HEK293T (cell line): ENCODE measurements around the gene MAPT.

Experiments used
- ARNT ChIP-seq: fragments of 450-650 bp; IDR thresholded peaks from 2 replicates; pipeline ENCODE4 v1.6.1; 2017; ENCODE audit warnings: mild to moderate bottlenecking
- BHLHE40 ChIP-seq: fragments of 450-650 bp; IDR thresholded peaks from 2 replicates; pipeline ENCODE4 v1.6.1; 2016; ENCODE audit warnings: mild to moderate bottlenecking, moderate library complexity, borderline replicate concordance
- ELF4 ChIP-seq: fragments of 450-650 bp; IDR thresholded peaks from 2 replicates; pipeline ENCODE4 v1.6.1; 2017; ENCODE audit warnings: antibody characterized with exemption
- FOXM1 ChIP-seq: fragments of 450-650 bp; IDR thresholded peaks from 2 replicates; pipeline ENCODE4 v1.6.1; 2017; ENCODE audit warnings: mild to moderate bottlenecking, borderline replicate concordance
- HDGF ChIP-seq: fragments of 450-650 bp; IDR thresholded peaks from 2 replicates; pipeline ENCODE4 v1.6.1; 2017; ENCODE audit warnings: antibody characterized with exemption, borderline replicate concordance
- L3MBTL2 ChIP-seq: fragments of 450-650 bp; conservative IDR thresholded peaks from 2 replicates; pipeline ENCODE4 v1.6.1; 2016; ENCODE audit warnings: mild to moderate bottlenecking
- LEF1 ChIP-seq: fragments of 450-650 bp; IDR thresholded peaks from 2 replicates; pipeline ENCODE4 v1.6.1; 2017; ENCODE audit warnings: mild to moderate bottlenecking, borderline replicate concordance
- SP1 ChIP-seq: fragments of 450-650 bp; IDR thresholded peaks from 2 replicates; pipeline ENCODE4 v1.6.1; 2017
- SUZ12 ChIP-seq: fragments of 450-650 bp; IDR thresholded peaks from 2 replicates; pipeline ENCODE4 v1.6.1; 2016; ENCODE audit warnings: mild to moderate bottlenecking
- TARDBP ChIP-seq: fragments of 450-650 bp; IDR thresholded peaks from 2 replicates; pipeline ENCODE4 v1.6.1; 2016
- ZNF384 ChIP-seq: fragments of 450-650 bp; IDR thresholded peaks from 2 replicates; pipeline ENCODE4 v1.6.1; 2016

DNA sequence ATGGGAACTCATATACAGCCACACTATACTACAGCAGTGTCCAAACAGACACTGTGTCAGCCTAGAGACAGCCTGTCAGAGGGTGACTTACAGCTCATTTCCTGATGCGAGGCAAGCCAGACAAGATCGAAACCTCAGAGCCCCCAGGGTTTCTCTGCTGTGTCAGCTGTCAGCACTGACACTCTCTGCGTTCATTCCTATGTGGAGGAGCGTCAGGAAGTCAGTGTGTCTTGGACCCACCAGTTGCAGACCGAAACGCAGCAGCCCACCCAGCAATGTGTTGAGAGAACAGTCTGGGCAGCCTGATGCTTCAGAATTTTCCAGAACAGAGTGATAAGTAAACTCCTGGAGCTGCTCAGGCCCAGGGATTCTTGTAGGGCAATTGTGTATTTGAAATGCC lies 20.6 kb upstream of the MAPT start:
- no peak for TF ChIP-seq HDGF
- no peak for TF ChIP-seq ZNF384
- TF ChIP-seq BHLHE40: no peak
- no peak for TF ChIP-seq FOXM1
- no peak for TF ChIP-seq ARNT
- TF ChIP-seq ELF4: no peak
- no peak for TF ChIP-seq SUZ12
- TF ChIP-seq L3MBTL2: no peak
- TF ChIP-seq SP1: no peak
- TF ChIP-seq LEF1: no peak
- TF ChIP-seq TARDBP: no peak
